Neural cell (in vitro differentiated cells): ENCODE results near the gene SYPL2.

Experiments used
- CTCF ChIP-seq: fragments of 450-650 bp; IDR thresholded peaks from 2 replicates; pipeline ENCODE4 v1.5.1; 2014; ENCODE audit warnings: antibody characterized with exemption, mild to moderate bottlenecking, moderate library complexity; ENCODE audit not compliant: poor library complexity, severe bottlenecking
- EP300 ChIP-seq: fragments of 450-650 bp; conservative IDR thresholded peaks from 2 replicates; pipeline ENCODE4 v1.6.1; 2014; ENCODE audit warnings: antibody characterized with exemption, mild to moderate bottlenecking, moderate library complexity; ENCODE audit not compliant: poor library complexity, severe bottlenecking
- EZH2 ChIP-seq: fragments of 200-600, 300-800 bp; shearing (Covaris generic), sonication (generic); IDR thresholded peaks from 2 replicates; pipeline ENCODE4 v1.6.1; 2014; ENCODE audit warnings: antibody characterized with exemption, low read length, borderline replicate concordance, mild to moderate bottlenecking; ENCODE audit not compliant: insufficient read depth, poor library complexity, severe bottlenecking
- MXI1 ChIP-seq: fragments of 450-650 bp; conservative IDR thresholded peaks from 2 replicates; pipeline ENCODE4 v1.6.1; 2014; ENCODE audit warnings: antibody characterized with exemption, mild to moderate bottlenecking; ENCODE audit not compliant: poor library complexity, severe bottlenecking
- POLR2AphosphoS5 ChIP-seq: IDR thresholded peaks from 2 replicates; pipeline ENCODE4 v1.6.1; 2012
- RAD21 ChIP-seq: fragments of 450-650 bp; conservative IDR thresholded peaks from 2 replicates; pipeline ENCODE4 v1.6.1; 2014; ENCODE audit warnings: antibody characterized with exemption, mild to moderate bottlenecking, moderate library complexity
- SMC3 ChIP-seq: fragments of 450-650 bp; conservative IDR thresholded peaks from 2 replicates; pipeline ENCODE4 v1.6.1; 2014; ENCODE audit warnings: antibody characterized with exemption, mild to moderate bottlenecking, moderate library complexity; ENCODE audit not compliant: poor library complexity
- TAF1 ChIP-seq: IDR thresholded peaks from 2 replicates; pipeline ENCODE4 v1.6.1; 2012; ENCODE audit warnings: low read depth
- TF ChIP-seq, protein P1 (sequence below): IDR thresholded peaks from 2 replicates; pipeline ENCODE4 v1.6.1; 2012; ENCODE audit warnings: borderline replicate concordance

- no peak for TF ChIP-seq CTCF
- TF ChIP-seq EZH2: no peak
- TF ChIP-seq EP300: no peak
- TF ChIP-seq, protein P1, sequence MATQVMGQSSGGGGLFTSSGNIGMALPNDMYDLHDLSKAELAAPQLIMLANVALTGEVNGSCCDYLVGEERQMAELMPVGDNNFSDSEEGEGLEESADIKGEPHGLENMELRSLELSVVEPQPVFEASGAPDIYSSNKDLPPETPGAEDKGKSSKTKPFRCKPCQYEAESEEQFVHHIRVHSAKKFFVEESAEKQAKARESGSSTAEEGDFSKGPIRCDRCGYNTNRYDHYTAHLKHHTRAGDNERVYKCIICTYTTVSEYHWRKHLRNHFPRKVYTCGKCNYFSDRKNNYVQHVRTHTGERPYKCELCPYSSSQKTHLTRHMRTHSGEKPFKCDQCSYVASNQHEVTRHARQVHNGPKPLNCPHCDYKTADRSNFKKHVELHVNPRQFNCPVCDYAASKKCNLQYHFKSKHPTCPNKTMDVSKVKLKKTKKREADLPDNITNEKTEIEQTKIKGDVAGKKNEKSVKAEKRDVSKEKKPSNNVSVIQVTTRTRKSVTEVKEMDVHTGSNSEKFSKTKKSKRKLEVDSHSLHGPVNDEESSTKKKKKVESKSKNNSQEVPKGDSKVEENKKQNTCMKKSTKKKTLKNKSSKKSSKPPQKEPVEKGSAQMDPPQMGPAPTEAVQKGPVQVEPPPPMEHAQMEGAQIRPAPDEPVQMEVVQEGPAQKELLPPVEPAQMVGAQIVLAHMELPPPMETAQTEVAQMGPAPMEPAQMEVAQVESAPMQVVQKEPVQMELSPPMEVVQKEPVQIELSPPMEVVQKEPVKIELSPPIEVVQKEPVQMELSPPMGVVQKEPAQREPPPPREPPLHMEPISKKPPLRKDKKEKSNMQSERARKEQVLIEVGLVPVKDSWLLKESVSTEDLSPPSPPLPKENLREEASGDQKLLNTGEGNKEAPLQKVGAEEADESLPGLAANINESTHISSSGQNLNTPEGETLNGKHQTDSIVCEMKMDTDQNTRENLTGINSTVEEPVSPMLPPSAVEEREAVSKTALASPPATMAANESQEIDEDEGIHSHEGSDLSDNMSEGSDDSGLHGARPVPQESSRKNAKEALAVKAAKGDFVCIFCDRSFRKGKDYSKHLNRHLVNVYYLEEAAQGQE: no peak
- TF ChIP-seq TAF1: no peak
- TF ChIP-seq POLR2AphosphoS5: no peak
- no peak for TF ChIP-seq MXI1
- TF ChIP-seq SMC3: no peak
- no peak for TF ChIP-seq RAD21
Observed at GRCh38 chr1:109497449-109498160, 31.3 kb downstream of the SYPL2 start.
